Activated T-cell treated with anti-CD3 and anti-CD28 coated beads, Interleukin-2, amount 50 U/mL, for 48 hours (primary cell): ENCODE measurements around the gene DLGAP1.

Experiments used
- DNase-seq, 2 experiments: peaks; one replicate each; pipeline ENCODE4 v3.0.0-alpha.2; 2020

DLGAP1 gene

GRCh38 chr18:4143585-4143984 lies 311.5 kb downstream of the DLGAP1 start:
- DNase-seq = no peak

GRCh38 chr18:4142876-4143275 lies 312.2 kb downstream of the DLGAP1 start:
- no peak for DNase-seq

GRCh38 chr18:4134700-4135099 lies 320.4 kb downstream of the DLGAP1 start:
- DNase-seq = no peak

GRCh38 chr18:4130734-4131719 lies 324.1 kb downstream of the DLGAP1 start:
- no peak for DNase-seq

GRCh38 chr18:4126939-4127338 lies 328.2 kb downstream of the DLGAP1 start:
- DNase-seq = no peak

GRCh38 chr18:4125627-4126230 lies 329.4 kb downstream of the DLGAP1 start:
- DNase-seq = no peak

GRCh38 chr18:4125224-4125623 lies 329.9 kb downstream of the DLGAP1 start:
- no peak for DNase-seq

GRCh38 chr18:4119813-4120212 lies 335.3 kb downstream of the DLGAP1 start:
- DNase-seq = no peak

- DNase-seq = no peak
Observed at GRCh38 chr18:4119127-4119648, 335.9 kb downstream of the DLGAP1 start.

GRCh38 chr18:4108016-4108415 lies 347.1 kb downstream of the DLGAP1 start:
- no peak for DNase-seq

GRCh38 chr18:4107049-4107467 lies 348.0 kb downstream of the DLGAP1 start:
- no peak for DNase-seq

- peak; percentile 74 to 81 for DNase-seq
Observed at GRCh38 chr18:4106407-4107033, 348.6 kb downstream of the DLGAP1 start.

GRCh38 chr18:4102901-4103300 lies 352.2 kb downstream of the DLGAP1 start:
- no peak for DNase-seq

GRCh38 chr18:4101009-4101408 lies 354.1 kb downstream of the DLGAP1 start:
- no peak for DNase-seq

- no peak for DNase-seq
Observed at GRCh38 chr18:4096486-4096885, 358.6 kb downstream of the DLGAP1 start.

- no peak for DNase-seq
Observed at GRCh38 chr18:4093676-4094075, 361.4 kb downstream of the DLGAP1 start.

GRCh38 chr18:4084382-4084900 lies 370.7 kb downstream of the DLGAP1 start:
- DNase-seq = no peak

GRCh38 chr18:4078246-4078645 lies 376.9 kb downstream of the DLGAP1 start:
- DNase-seq = no peak

- no peak for DNase-seq
Observed at GRCh38 chr18:4077721-4078120, 377.4 kb downstream of the DLGAP1 start.

- DNase-seq = no peak
Observed at GRCh38 chr18:4077204-4077603, 377.9 kb downstream of the DLGAP1 start.

GRCh38 chr18:4074647-4075046 lies 380.5 kb downstream of the DLGAP1 start:
- DNase-seq = no peak

- no peak for DNase-seq
Observed at GRCh38 chr18:4069183-4069582, 385.9 kb downstream of the DLGAP1 start.

- peak; percentile 20 to 28 for DNase-seq
Observed at GRCh38 chr18:4068552-4069158, 386.5 kb downstream of the DLGAP1 start.
